ENCODE data around the gene RGS13. TPM values are rescaled to one million over a fixed set of nuclear protein-coding genes. Genes with fewer than 3 reads are reported as not detected.

Gene RGS13, protein sequence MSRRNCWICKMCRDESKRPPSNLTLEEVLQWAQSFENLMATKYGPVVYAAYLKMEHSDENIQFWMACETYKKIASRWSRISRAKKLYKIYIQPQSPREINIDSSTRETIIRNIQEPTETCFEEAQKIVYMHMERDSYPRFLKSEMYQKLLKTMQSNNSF
- not detected in 2 replicates for polyA plus RNA-seq (2011; rRNA removed)
- not detected in 2 replicates for polyA minus RNA-seq (2011; rRNA and poly(A)+ RNA removed)

DNA sequence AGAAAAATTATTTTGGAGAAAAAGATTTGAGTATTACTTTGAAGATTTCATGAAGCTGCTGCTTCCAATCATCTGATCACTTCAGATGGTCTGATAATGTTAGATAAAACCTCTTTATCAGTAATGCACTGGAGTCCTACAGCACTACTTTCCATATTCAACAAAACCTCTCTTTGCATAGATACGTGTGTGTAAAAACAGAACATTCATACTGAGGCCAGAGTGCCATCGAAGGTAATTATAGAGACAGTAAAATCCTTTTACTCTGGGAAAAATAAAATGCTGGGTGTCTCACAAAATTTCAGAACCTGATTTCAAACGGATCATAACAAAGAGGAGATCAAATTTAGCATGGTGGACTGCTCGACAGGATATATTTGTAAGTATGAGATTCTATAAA is at the start of gene RGS13:
Gene RGS13, plus strand, starts transcription at position 209 of the 400 bp plus-strand sequence. CDS start 8,188 bp downstream, outside the sequence.
- DNase-seq (ENCODE audit: low read depth, low spot score): no peak
- Histone ChIP-seq H3K4me3 (ENCODE audit: low read depth, low read length) (no peak within 1 kb of the TSS), H3K27me3 (ENCODE audit: control insufficient read depth, insufficient read depth, low read length) (no peaks in the 10 kb centered on the region), H3K9me3 (ENCODE audit: control insufficient read depth, insufficient read depth, low read length) (no peaks in the 10 kb centered on the region), H3K27ac (ENCODE audit: low read depth, low read length) (no peak within 1 kb of the TSS)
- TF ChIP-seq, protein P1, sequence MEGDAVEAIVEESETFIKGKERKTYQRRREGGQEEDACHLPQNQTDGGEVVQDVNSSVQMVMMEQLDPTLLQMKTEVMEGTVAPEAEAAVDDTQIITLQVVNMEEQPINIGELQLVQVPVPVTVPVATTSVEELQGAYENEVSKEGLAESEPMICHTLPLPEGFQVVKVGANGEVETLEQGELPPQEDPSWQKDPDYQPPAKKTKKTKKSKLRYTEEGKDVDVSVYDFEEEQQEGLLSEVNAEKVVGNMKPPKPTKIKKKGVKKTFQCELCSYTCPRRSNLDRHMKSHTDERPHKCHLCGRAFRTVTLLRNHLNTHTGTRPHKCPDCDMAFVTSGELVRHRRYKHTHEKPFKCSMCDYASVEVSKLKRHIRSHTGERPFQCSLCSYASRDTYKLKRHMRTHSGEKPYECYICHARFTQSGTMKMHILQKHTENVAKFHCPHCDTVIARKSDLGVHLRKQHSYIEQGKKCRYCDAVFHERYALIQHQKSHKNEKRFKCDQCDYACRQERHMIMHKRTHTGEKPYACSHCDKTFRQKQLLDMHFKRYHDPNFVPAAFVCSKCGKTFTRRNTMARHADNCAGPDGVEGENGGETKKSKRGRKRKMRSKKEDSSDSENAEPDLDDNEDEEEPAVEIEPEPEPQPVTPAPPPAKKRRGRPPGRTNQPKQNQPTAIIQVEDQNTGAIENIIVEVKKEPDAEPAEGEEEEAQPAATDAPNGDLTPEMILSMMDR (IDR thresholded peaks at IDR 0.05; ENCODE audit: low read depth, low read length): no peak
- ChIA-PET CTCF (no interaction called here), POLR2A (no interaction called here)

DNA sequence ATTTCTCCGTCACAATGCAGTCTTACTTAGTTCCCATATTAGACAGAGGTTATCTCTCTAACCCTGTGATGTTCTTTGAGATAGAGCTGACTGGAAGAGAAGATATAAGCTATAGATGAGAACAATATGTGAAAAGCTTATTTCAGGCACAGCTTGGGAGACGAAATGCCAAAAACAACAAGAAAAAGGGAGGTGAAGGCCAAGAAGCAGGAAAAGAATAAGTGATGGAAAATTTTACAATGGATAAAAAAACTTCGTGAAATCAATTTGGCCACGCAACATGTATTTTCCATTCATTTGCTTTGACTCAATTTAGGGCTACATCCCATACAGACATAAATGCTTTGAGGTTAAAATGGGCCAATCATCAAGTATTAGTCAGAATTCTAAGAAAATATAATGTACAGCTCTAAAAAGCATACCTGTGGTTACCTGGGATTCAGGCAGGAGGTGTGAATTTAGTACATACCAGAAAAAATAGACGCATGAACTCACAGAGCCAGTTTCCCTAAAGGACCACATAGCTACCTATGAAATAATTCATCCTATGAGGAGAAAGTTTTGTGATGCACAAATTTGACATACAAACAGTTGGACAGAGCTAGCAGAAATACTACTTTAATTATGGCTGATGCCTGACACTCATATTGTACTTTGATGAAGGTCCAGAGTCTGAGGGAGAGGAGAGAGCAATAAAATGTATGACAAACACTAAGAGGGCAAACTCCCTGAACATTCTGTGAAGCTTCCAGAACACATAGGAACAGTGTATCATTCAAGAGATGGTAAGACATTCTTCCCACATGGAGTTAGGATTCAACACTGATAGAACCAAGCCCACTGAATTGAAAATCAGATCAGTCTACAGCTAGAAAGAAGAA is 48.3 kb upstream of the RGS13 start:
- Histone ChIP-seq H3K9me3 (ENCODE audit: control insufficient read depth, insufficient read depth, low read length) (no peaks in the 10 kb centered on the region), H3K27me3 (ENCODE audit: control insufficient read depth, insufficient read depth, low read length) (no peaks in the 10 kb centered on the region), H3K4me3 (ENCODE audit: low read depth, low read length) (no peak overlapping the region), H3K27ac (ENCODE audit: low read depth, low read length) (no peak overlapping the region)
- ChIA-PET POLR2A (no interaction called here), CTCF (interaction anchor here (0.6 to 1.1 kb wide), 3 partner anchors 112 to 431 kb away, joined by 3 read pairs; no protein-coding TSS in a partner anchor)
- TF ChIP-seq, protein P1 (IDR thresholded peaks at IDR 0.05; ENCODE audit: low read depth, low read length): no peak
- DNase-seq (ENCODE audit: low read depth, low spot score): no peak

DNA sequence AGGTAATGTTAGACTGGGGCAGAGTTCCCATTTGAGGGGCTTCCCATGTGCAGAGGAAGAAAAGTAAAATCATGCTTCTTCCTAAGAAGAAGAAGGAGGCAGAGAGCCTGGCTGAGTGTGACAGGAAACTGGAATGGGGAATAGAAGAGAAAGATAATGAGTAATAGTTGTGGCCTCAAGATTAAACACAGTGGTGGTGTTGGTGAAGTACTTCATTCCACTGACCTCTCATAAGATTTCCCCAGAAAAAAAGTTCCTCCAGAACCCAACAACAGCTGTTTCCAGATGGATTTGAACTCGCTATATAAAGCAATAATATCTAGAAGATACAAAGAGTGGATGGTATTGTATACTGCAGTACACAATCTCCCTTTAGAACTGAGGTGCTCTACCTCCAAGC is 47.4 kb upstream of the RGS13 start:
- no peak overlapping the region for H3K4me3 ChIP-seq (ENCODE audit: low read depth, low read length)
- TF ChIP-seq, protein P1 (IDR thresholded peaks at IDR 0.05; ENCODE audit: low read depth, low read length): no peak
- ChIA-PET POLR2A (no interaction called here), CTCF (interaction anchor here (0.6 to 1.1 kb wide), 3 partner anchors 112 to 431 kb away, joined by 3 read pairs; no protein-coding TSS in a partner anchor)
- no peak overlapping the region for H3K27ac ChIP-seq (ENCODE audit: low read depth, low read length)
- peak; percentile 30 for DNase-seq (ENCODE audit: low read depth, low spot score)
- H3K9me3 ChIP-seq (ENCODE audit: control insufficient read depth, insufficient read depth, low read length): no peaks in the 10 kb centered on the region
- no peaks in the 10 kb centered on the region for H3K27me3 ChIP-seq (ENCODE audit: control insufficient read depth, insufficient read depth, low read length)

DNA sequence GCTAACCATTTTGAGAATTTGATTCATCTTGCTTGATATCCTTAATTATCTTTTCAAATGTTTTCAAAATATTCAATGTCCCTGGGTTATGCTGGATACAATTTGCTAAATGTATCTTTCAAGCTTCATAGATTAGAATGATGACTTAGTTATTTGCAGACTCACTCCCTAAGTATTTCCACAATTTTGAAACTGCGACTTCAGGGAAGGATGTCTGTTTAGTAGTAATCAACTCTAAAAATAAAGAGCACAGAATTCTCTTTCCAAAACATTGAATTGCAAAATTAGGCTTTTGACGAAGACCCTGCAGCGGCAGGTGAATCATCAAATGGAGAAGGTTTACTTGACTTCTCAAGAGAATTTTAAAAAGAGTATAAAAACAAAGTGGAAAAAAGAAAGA is 46.1 kb upstream of the RGS13 start:
- no peaks in the 10 kb centered on the region for H3K9me3 ChIP-seq (ENCODE audit: control insufficient read depth, insufficient read depth, low read length)
- TF ChIP-seq, protein P1 (IDR thresholded peaks at IDR 0.05; ENCODE audit: low read depth, low read length): no peak
- H3K27ac ChIP-seq (ENCODE audit: low read depth, low read length): no peak overlapping the region
- POLR2A ChIA-PET: interaction anchor here (0.9 kb wide), 1 partner anchor 50 kb away, joined by 3 read pairs; no protein-coding TSS in a partner anchor
- DNase-seq (ENCODE audit: low read depth, low spot score): no peak
- CTCF ChIA-PET: no interaction called here
- H3K4me3 ChIP-seq (ENCODE audit: low read depth, low read length): no peak overlapping the region
- no peaks in the 10 kb centered on the region for H3K27me3 ChIP-seq (ENCODE audit: control insufficient read depth, insufficient read depth, low read length)

DNA sequence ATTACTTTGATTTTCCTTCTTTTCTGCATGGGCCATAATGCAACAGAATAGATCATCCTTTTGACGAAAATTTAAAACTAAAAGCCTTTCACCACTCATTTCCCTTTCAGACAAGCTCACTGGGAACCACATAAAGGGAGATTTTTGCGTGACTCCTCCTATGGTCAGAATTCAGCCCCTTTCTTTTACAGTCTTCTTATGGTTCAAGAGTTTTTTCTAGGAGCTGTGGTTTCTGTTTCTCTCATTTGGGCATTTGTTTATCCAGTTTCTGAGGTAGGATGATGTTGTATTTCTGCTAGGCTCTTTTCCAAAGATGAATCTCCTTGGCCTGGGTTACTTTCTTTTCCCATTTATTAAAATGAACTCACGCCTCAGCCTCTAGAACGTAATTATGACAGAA is 43.4 kb upstream of the RGS13 start:
- ChIA-PET CTCF (interaction anchor here (1.7 to 3.0 kb wide), 2 partner anchors 116 to 118 kb away, joined by 5 to 10 read pairs; no protein-coding TSS in a partner anchor), POLR2A (interaction anchor here (0.5 kb wide), 1 partner anchor 38 kb away, joined by 5 read pairs; no protein-coding TSS in a partner anchor)
- Histone ChIP-seq H3K9me3 (ENCODE audit: control insufficient read depth, insufficient read depth, low read length) (no peaks in the 10 kb centered on the region), H3K4me3 (ENCODE audit: low read depth, low read length) (no peak overlapping the region), H3K27ac (ENCODE audit: low read depth, low read length) (no peak overlapping the region), H3K27me3 (ENCODE audit: control insufficient read depth, insufficient read depth, low read length) (no peaks in the 10 kb centered on the region)
- TF ChIP-seq, protein P1 (IDR thresholded peaks at IDR 0.05; ENCODE audit: low read depth, low read length): no peak
- no peak for DNase-seq (ENCODE audit: low read depth, low spot score)
